Glutamatergic neuron (in vitro differentiated cells): Measurements from ENCODE around the gene SYN1. TPM values are rescaled to one million over a fixed set of nuclear protein-coding genes. Genes with fewer than 3 reads are reported as not detected.
"Not testable (repeated sequence)": the region's sequence is repeated elsewhere in the genome, so short reads cannot be mapped to it uniquely, and the experiment has no call there.

Source experiments
- DNase-seq: peaks from one replicate; pipeline ENCODE4 v3.0.0; 2022
- H3K27ac Mint-ChIP-seq: one replicate; pipeline ENCODE4 v1.8.0; 2020; ENCODE audit warnings: mild to moderate bottlenecking, mixed read lengths, inconsistent platforms; ENCODE audit not compliant: unreplicated experiment
- H3K27me3 Mint-ChIP-seq: one replicate; pipeline ENCODE4 v1.8.0; 2020; ENCODE audit warnings: mild to moderate bottlenecking, moderate library complexity, mixed read lengths, inconsistent platforms; ENCODE audit not compliant: unreplicated experiment
- H3K36me3 Mint-ChIP-seq: one replicate; pipeline ENCODE4 v1.8.0; 2020; ENCODE audit warnings: mild to moderate bottlenecking, mixed read lengths, inconsistent platforms; ENCODE audit not compliant: unreplicated experiment
- H3K4me1 Mint-ChIP-seq: one replicate; pipeline ENCODE4 v1.8.0; 2020; ENCODE audit warnings: mild to moderate bottlenecking, low read depth, mixed read lengths, inconsistent platforms; ENCODE audit not compliant: unreplicated experiment
- H3K4me3 Mint-ChIP-seq: one replicate; pipeline ENCODE4 v1.8.0; 2020; ENCODE audit warnings: mild to moderate bottlenecking, mixed read lengths, inconsistent platforms; ENCODE audit not compliant: unreplicated experiment
- H3K9me3 Mint-ChIP-seq: one replicate; pipeline ENCODE4 v1.8.0; 2020; ENCODE audit warnings: mild to moderate bottlenecking, moderate library complexity, mixed read lengths, inconsistent platforms; ENCODE audit not compliant: unreplicated experiment
- CTCF ChIP-seq: fragments of 200-600 bp; sonication (generic); IDR thresholded peaks from one replicate; pipeline ENCODE4 v1.5.0; 2021; ENCODE audit not compliant: partially characterized antibody, unreplicated experiment
- total RNA-seq: library from RNA; stranded (reverse); fragmentation: NEBNext Ultra II Directional; extraction: Animal tissue kit (Norgen Biotek cat#: 25700); gene quantifications from one replicate; pipeline ENCODE4 v1.2.1, GENCODE V29; 2021; ENCODE audit not compliant: unreplicated experiment

Gene SYN1
- total RNA-seq, 1 donor from 2014 or later = 34.2 TPM

DNA sequence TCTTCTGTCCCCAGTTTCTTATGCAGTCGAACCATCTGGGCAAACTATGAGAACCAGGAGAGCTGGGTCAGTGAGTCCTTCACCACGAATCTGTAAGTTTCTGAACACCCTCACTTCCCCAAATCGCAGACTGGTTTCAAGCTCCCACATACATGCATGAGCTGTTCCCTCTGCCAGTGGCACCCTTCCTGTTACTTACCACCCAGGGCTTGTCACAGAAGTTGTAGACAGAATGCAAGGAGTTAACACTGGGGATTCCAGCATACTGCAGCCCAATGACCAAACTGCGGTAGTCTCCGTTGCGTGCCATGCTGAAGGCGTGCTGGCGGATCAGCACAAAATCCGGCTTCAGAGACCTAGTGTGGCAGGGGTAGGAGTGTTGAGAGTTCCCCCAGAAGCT, 14.6 kb downstream of the SYN1 start:
- Mint-ChIP-seq H3K4me1 (no peaks in the 10 kb centered on the region), H3K4me3 (no peak overlapping the region), H3K27me3 (no peaks in the 10 kb centered on the region), H3K9me3 (no peaks in the 10 kb centered on the region), H3K27ac (no peak overlapping the region), H3K36me3 (no peaks in the 10 kb centered on the region)
- DNase-seq = no peak
- TF ChIP-seq CTCF = no peak

- not testable (repeated sequence) for H3K9me3 Mint-ChIP-seq, H3K4me3 Mint-ChIP-seq, H3K36me3 Mint-ChIP-seq, H3K27me3 Mint-ChIP-seq, H3K27ac Mint-ChIP-seq, H3K4me1 Mint-ChIP-seq, DNase-seq
Observed at GRCh38 chrX:47603125-47603524, 16.5 kb downstream of the SYN1 start.

- Mint-ChIP-seq H3K9me3 (peaks cover 2% of the 10 kb centered on the region), H3K4me1 (no peaks in the 10 kb centered on the region), H3K36me3 (peaks cover 17% of the 10 kb centered on the region), H3K4me3 (no peak overlapping the region), H3K27ac (no peak overlapping the region), H3K27me3 (peaks cover 1% of the 10 kb centered on the region)
- no peak for TF ChIP-seq CTCF
- DNase-seq = no peak
Observed at GRCh38 chrX:47597222-47597621, 22.4 kb downstream of the SYN1 start.

DNA sequence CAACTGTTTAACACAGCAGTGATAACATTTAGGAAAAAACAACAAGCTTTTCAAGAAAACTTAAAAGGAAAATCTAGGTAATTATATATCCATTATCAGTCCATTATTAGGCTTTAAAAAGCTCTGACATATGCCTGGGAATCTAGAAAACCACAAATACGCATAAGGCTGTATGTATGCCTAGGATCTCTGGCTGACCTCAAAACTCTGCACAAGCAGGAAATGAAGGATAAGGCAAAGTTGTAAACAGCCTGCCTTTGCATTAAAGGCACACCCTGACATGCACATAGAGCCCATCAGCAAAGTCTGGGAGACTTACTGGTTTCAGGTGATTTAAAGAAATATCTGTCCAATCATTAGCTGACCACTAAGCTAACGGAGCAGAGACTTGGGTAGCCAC, 23.4 kb downstream of the SYN1 start:
- H3K9me3 Mint-ChIP-seq = peaks cover 2% of the 10 kb centered on the region

GRCh38 chrX:47595716-47596251, 23.9 kb downstream of the SYN1 start:
- no peaks in the 10 kb centered on the region for H3K4me1 Mint-ChIP-seq
- peaks cover 1% of the 10 kb centered on the region for H3K27me3 Mint-ChIP-seq
- H3K36me3 Mint-ChIP-seq = peaks cover 17% of the 10 kb centered on the region
- H3K9me3 Mint-ChIP-seq = peaks cover 2% of the 10 kb centered on the region
- no peak overlapping the region for H3K27ac Mint-ChIP-seq
- no peak overlapping the region for H3K4me3 Mint-ChIP-seq
- no peak for TF ChIP-seq CTCF
- no peak for DNase-seq

More for the DNA sequence above, 23.4 kb downstream of the SYN1 start:
- no peak for TF ChIP-seq CTCF
- H3K27ac Mint-ChIP-seq = no peak overlapping the region
- H3K4me3 Mint-ChIP-seq = no peak overlapping the region
- H3K36me3 Mint-ChIP-seq = peaks cover 17% of the 10 kb centered on the region
- peaks cover 1% of the 10 kb centered on the region for H3K27me3 Mint-ChIP-seq
- DNase-seq = no peak
- H3K4me1 Mint-ChIP-seq = no peaks in the 10 kb centered on the region

DNA sequence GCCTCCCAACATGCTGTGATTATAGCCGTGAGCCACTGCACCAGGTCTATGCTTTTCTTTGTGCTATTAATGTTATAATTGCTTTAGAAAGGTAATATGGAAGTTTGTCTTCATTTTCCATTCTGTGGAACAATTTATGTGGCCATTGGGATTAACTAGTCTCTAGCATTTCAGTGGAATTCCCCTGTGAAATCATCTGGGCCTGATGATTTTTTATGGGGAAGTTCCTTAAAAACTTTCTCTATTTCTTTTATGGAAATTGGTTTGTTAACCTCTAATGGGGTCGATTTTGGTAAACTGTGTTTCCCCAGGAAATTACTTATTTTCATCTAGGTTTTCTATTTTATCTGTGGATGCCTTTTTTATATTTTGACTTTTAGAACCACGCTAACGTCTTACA, 26.1 kb downstream of the SYN1 start:
- H3K4me1 Mint-ChIP-seq = no peaks in the 10 kb centered on the region
- H3K27ac Mint-ChIP-seq = no peak overlapping the region
- H3K27me3 Mint-ChIP-seq = peaks cover 1% of the 10 kb centered on the region
- H3K9me3 Mint-ChIP-seq = peaks cover 2% of the 10 kb centered on the region
- TF ChIP-seq CTCF = no peak
- no peak overlapping the region for H3K4me3 Mint-ChIP-seq
- no peak for DNase-seq
- H3K36me3 Mint-ChIP-seq = peaks cover 17% of the 10 kb centered on the region
